ENCODE data around the gene HMGB3. TPM values are rescaled to one million over a fixed set of nuclear protein-coding genes. Genes with fewer than 3 reads are reported as not detected.
"Not testable (repeated sequence)": the region's sequence is repeated elsewhere in the genome, so short reads cannot be mapped to it uniquely, and the experiment has no call there.

HMGB3 gene
- total RNA-seq = 11.2 TPM

DNA sequence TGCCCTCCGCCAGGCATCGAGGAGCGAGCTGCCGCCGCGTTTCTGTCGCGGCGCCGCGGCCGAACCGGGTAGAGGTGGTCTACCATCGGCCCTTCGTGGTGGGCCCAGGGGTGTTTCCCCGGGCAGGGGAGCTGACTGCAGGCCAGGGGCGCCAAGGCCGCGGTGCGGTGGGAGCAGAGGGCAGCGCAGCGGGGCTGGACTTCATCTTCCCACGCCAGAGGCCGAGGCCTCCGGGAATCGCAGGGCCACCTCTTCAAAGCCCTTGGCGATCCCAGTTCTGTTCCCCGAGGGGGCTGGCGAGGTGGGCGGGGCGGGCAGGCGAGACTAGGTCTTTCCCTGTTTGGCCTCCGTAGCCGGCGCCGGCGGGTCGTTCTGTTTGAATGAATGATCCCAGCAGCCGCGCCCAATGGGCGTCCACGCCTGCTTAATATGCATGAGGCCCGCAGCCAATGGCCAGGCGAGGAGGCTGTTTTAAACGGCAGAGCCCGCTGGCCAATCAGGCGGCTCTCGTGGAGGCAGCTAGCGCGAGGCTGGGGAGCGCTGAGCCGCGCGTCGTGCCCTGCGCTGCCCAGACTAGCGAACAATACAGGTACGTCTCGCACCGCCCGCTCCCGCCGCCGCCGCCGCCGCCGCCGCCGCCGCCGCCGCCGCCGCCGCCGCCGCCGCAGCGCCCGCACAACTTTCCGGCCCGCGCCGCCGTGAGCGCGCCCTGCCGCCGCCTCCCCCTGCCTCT is at the start of gene HMGB3:
Gene HMGB3 (plus strand): TSS at position 548 of the 733 bp plus-strand sequence. CDS start 2,265 bp downstream, outside the sequence.
- DNase-seq = peak; percentile 66

DNA sequence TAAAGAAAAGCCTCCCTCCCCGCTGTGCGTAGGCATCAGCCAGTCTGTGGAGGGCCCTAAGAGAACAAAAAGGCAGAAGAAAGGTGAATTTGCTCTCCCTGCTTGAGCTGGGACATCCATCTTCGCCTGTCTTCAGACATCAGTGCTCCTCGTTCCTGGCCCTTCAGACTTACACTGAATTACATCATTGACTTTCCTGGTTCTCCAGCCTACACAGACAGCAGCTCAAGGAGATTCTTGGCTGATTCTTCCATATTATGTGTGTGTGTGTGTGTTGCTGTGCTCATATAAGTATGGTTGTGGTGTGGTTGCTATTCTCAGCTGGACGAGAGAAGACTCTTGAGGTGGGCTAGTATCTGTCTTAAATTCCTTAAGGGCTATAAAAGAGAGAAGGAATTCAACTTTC is 49.2 kb upstream of the HMGB3 start:
- no peak for DNase-seq

DNA sequence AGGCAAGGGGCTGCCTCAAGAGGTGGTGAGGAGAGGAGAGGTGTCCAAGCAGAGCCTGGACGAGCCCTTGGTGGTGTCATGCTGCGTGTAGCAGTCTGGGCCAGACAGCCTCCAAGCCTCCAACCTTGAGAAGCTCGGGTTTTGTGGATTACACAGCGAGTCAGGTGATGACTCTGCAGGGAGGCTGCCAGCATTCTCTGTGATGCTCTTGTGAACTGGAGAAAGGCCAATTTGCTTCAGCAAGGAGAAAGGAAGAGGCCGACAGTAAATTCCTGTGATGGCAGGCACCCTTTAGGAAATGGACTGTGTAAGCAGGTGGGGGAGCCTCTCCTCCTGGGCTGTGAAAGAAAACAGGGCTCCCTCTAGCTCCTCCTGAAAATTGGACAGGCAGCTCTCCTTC is 48.7 kb upstream of the HMGB3 start:
- no peak for DNase-seq

DNA sequence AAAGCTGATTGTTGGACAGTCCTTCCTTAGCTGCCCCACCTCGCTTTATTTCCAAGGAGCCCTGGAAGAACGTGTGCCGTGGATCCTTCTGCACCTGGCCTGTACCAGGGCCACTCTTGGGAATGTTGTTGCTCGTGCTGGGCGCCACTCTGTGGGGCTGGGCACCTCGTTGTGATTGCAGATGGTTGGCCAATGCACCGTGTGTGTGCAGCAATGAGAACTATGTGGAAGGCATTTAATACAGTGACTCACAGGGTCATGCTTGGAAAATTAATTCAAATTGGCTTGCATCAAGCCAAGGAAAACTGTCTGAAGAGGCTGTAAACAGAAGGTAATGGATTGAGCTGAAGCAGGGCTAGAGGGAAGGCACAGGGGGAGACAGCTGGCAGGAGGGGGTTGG is 47.7 kb upstream of the HMGB3 start:
- no peak for DNase-seq

DNA sequence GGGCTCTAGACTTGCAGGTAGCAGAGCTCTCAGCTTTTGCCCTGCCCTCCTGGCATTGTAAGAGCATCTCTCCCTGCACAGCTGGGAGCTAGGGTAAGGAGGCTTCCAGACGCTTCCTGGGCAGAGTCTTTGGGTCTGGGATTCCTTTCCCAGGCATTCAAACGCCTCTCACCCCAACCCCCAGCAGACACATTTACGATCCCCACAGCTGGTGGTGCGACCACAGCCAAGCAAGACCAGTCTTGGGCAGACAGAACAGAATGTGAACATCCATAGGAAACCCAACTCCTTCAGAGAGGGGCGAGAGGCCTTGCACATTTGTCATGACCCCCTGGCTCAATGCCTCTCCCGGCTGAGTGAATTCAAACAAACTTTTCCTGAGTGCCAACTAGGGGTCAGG is 46.6 kb upstream of the HMGB3 start:
- no peak for DNase-seq

- no peak for DNase-seq
Observed at GRCh38 chrX:150940844-150941495, 42.2 kb upstream of the HMGB3 start.

- no peak for DNase-seq
Observed at GRCh38 chrX:150941580-150941979, 41.6 kb upstream of the HMGB3 start.

GRCh38 chrX:150942942-150943594 is 40.1 kb upstream of the HMGB3 start:
- no peak for DNase-seq

DNA sequence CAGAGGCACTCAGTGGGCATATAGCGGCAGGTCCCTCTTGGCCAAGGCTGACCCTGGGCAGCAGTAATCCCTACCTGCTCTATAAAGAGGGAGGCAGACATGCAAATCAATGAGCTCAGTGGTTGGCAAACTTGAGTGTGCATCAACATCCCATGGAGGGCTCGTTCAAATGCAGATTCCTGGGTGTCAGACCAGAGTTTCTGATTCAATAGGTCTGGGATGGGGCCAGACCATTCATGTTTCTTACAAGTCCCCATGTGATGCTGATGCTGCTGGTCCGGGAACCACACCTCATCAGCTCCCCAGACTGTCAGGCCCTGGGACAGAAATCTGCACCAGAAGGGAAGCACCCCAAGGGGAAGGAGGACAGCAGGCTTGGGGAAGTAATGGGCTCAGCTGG is 38.9 kb upstream of the HMGB3 start:
- DNase-seq = no peak

- DNase-seq = no peak
Observed at GRCh38 chrX:150954951-150955350, 28.2 kb upstream of the HMGB3 start.

DNA sequence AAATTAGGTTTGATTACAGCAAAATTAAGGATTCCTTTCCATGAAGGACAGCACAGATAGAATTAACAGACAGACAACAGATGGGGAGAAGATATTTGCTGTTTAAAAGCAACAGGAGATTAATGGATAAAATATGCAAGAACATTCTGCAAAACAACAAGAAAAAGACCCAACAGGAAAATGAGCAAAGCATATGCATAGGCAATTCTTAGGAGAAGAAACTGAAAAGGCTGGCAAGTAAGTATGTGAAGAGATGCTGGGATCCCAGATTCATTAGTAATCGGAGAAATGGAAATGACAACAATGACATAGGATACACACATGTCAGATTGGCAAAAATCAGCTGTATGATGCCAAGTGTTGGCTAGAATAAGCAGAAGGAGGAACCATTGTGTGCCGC is 27.5 kb upstream of the HMGB3 start:
- no peak for DNase-seq

- peak; percentile 14 for DNase-seq
Observed at GRCh38 chrX:150958177-150958576, 25.0 kb upstream of the HMGB3 start.

DNA sequence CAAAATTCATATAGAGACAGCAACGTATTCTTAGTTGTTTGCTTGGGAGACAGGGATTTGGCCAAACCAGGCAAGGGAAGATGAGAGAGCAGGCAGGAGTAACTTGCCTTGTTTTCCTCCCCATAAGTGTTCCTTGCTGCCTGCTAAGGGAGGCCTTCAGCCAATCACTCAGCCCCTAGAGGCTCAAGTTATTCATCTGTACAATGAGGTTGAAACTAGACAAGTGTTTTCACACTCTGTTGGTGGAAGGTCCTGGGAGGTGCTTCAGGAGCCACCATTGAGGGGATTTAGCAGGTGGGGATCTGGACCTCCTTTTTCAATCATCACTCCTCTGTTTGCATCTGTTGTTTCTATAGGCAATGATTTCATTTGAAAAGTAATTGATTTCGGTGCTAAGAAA is 23.6 kb upstream of the HMGB3 start:
- DNase-seq = no peak

DNA sequence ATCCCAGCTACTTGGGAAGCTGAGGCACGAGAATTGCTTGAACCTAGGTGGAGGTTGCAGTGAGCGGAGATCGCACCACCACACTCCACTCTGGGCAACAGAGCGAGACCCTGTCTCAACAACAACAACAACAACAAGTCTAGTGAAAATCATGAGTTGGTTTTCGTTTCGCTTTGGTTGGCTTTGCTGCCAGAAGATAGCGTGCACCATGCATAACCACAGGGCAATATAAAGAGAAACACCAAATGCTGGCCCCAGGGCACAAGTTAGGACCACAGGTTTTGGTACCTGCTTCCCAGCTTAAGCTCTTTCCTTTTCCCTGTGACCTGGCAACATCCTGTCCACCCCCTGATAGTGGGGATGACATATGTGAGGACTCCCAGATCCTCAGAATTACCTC is 21.5 kb upstream of the HMGB3 start:
- no peak for DNase-seq

- not testable (repeated sequence) for DNase-seq
Observed at GRCh38 chrX:150964416-150964815, 18.7 kb upstream of the HMGB3 start.

- no peak for DNase-seq
Observed at GRCh38 chrX:150966235-150966634, 16.9 kb upstream of the HMGB3 start.

GRCh38 chrX:150966742-150967141 is 16.4 kb upstream of the HMGB3 start:
- DNase-seq = no peak

GRCh38 chrX:150967786-150968185 is 15.3 kb upstream of the HMGB3 start:
- DNase-seq = no peak

DNA sequence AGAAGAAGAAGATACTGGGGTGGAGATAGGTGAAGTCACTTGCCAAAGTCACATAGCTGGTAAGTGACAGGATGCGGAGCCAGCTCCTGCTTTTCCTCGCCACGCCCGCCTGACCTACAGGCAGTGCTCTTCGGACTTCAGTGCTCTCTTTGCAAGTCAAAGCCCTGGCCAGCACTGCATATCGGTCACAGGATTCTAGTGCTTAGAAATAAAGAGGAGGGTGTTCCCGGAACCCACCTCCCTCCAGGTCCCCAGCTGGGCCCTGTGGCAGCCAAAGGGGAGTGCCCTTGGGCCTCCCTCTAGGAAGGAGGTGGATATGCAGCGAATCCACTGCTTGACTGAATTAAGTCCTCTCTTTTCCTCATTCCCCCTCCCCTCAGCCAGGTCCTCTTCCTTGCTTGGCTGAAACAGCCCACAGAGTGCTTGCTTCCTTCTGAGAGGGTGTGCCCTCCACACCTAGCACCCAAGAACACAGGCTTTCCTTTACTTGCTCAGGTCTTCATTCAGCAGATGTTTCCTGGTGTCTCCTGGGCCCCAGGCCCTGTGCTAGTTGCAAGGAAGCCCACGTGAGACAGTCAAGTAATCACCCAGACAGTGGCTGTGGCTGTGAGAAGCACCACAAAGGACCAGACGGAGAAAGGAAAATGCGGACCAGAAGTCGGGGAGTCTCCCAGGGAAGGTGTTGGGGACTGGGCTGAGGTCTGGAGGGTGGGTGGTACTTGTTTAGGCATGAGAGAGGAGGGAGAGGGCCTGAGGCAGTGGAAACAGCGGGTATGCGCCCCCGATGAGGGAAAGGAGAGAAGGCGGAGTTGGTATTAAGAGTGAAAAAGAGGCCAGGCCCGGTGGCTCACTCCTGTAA is 14.0 kb upstream of the HMGB3 start:
- no peak for DNase-seq

DNA sequence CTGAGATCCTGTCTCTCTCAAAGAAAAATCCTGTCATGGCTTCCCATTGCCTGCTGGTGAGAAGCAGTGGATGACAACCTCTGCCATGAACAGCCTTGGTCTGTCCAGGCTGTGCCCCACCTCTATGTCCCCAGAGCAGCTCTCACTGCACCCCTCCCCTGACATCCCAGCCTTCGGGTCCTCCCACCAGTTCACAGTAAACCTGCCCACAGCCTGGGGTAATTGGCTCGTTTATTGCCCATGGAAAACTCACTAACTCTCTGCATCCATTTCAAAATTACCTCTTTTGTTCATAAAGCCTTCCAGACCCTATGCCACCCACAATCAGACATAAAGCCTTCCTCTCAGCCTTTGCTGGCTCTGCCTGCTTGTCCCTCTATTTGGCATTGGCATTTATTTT is 10.7 kb upstream of the HMGB3 start:
- no peak for DNase-seq

- no peak for DNase-seq
Observed at GRCh38 chrX:150975655-150976390, 7.3 kb upstream of the HMGB3 start.

Data from skin of body (tissue), 2 donors.